Activated naive CD4-positive, alpha-beta T cell treated with anti-CD3 and anti-CD28 coated beads, Interleukin-2, amount 10 ng/mL, durations not matched to agents 7 days and 5 days (primary cell): Measurements from ENCODE around the gene NFE2L3.
"Not testable (repeated sequence)": the region's sequence is repeated elsewhere in the genome, so short reads cannot be mapped to it uniquely, and the experiment has no call there.

Experiments used
- CTCF ChIA-PET: fragments of 350-600 bp; sonication (Branson Sonifier 250); formaldehyde crosslinking; loops from one replicate; lab custom pipeline; 2021; ENCODE audit warnings: antibody characterized with exemption; lab: Charles Lee
- DNase-seq: peaks from one replicate; pipeline ENCODE4 v3.0.0-alpha.2; 2020
- H3K27ac Mint-ChIP-seq: one replicate; pipeline ENCODE4 v1.8.0; 2021; ENCODE audit warnings: mild to moderate bottlenecking, moderate library complexity, mixed read lengths
- H3K27me3 Mint-ChIP-seq: one replicate; pipeline ENCODE4 v1.8.0; 2021; ENCODE audit warnings: mild to moderate bottlenecking, mixed read lengths
- H3K36me3 Mint-ChIP-seq: one replicate; pipeline ENCODE4 v1.8.0; 2021; ENCODE audit warnings: mixed read lengths
- H3K4me1 Mint-ChIP-seq: one replicate; pipeline ENCODE4 v1.8.0; 2021; ENCODE audit warnings: mixed read lengths
- H3K4me3 Mint-ChIP-seq: one replicate; pipeline ENCODE4 v1.8.0; 2021; ENCODE audit warnings: mild to moderate bottlenecking, moderate library complexity, mixed read lengths
- H3K9me3 Mint-ChIP-seq: one replicate; pipeline ENCODE4 v1.8.0; 2021; ENCODE audit warnings: mixed read lengths

NFE2L3 gene

GRCh38 chr7:26167303-26167934, 15.4 kb downstream of the NFE2L3 start:
- Mint-ChIP-seq H3K4me3 (no peak overlapping the region), H3K4me1 (peaks cover 32% of the 10 kb centered on the region)

GRCh38 chr7:26168458-26169023, 16.5 kb downstream of the NFE2L3 start:
- Mint-ChIP-seq H3K4me1 (peaks cover 32% of the 10 kb centered on the region), H3K27me3 (no peaks in the 10 kb centered on the region), H3K27ac (no peak overlapping the region), H3K36me3 (peaks cover 16% of the 10 kb centered on the region), H3K9me3 (peaks cover 4% of the 10 kb centered on the region), H3K4me3 (no peak overlapping the region)
- no peak for DNase-seq
- CTCF ChIA-PET = no interaction called here

More at GRCh38 chr7:26167303-26167934, 15.4 kb downstream of the NFE2L3 start:
- Mint-ChIP-seq H3K36me3 (peaks cover 19% of the 10 kb centered on the region), H3K27me3 (no peaks in the 10 kb centered on the region), H3K27ac (peak overlapping the region; percentile 73), H3K9me3 (peaks cover 4% of the 10 kb centered on the region)
- DNase-seq = peak; percentile 27
- CTCF ChIA-PET = interaction anchor here (1.2 to 1.3 kb wide), 3 partner anchors 76 to 79 kb away, joined by 3 to 4 read pairs (median 3); no protein-coding TSS in a partner anchor

GRCh38 chr7:26169271-26169670, 17.3 kb downstream of the NFE2L3 start:
- Mint-ChIP-seq H3K27me3 (no peaks in the 10 kb centered on the region), H3K9me3 (peaks cover 3% of the 10 kb centered on the region), H3K4me1 (peaks cover 38% of the 10 kb centered on the region), H3K27ac (no peak overlapping the region), H3K36me3 (peaks cover 17% of the 10 kb centered on the region), H3K4me3 (no peak overlapping the region)
- no peak for DNase-seq
- CTCF ChIA-PET = interaction anchor here (1.2 kb wide), 1 partner anchor 78 kb away, joined by 6 read pairs; no protein-coding TSS in a partner anchor

- H3K9me3 Mint-ChIP-seq = no peaks in the 10 kb centered on the region
- H3K27me3 Mint-ChIP-seq = no peaks in the 10 kb centered on the region
- H3K27ac Mint-ChIP-seq = no peak overlapping the region
- CTCF ChIA-PET = interaction anchor here (1.2 kb wide), 1 partner anchor 80 kb away, joined by 6 read pairs; no protein-coding TSS in a partner anchor
- no peak for DNase-seq
- H3K36me3 Mint-ChIP-seq = peaks cover 15% of the 10 kb centered on the region
- H3K4me1 Mint-ChIP-seq = peaks cover 43% of the 10 kb centered on the region
- no peak overlapping the region for H3K4me3 Mint-ChIP-seq
Observed at GRCh38 chr7:26170663-26171062, 18.7 kb downstream of the NFE2L3 start.

GRCh38 chr7:26171601-26172000, 19.6 kb downstream of the NFE2L3 start:
- H3K27me3 Mint-ChIP-seq = no peaks in the 10 kb centered on the region
- peaks cover 17% of the 10 kb centered on the region for H3K36me3 Mint-ChIP-seq
- H3K4me3 Mint-ChIP-seq = no peak overlapping the region
- peaks cover 35% of the 10 kb centered on the region for H3K4me1 Mint-ChIP-seq
- H3K9me3 Mint-ChIP-seq = no peaks in the 10 kb centered on the region
- CTCF ChIA-PET = interaction anchor here (1.4 kb wide), 1 partner anchor 79 kb away, joined by 3 read pairs; no protein-coding TSS in a partner anchor
- H3K27ac Mint-ChIP-seq = no peak overlapping the region
- no peak for DNase-seq

GRCh38 chr7:26172048-26172447, 20.1 kb downstream of the NFE2L3 start:
- peaks cover 17% of the 10 kb centered on the region for H3K36me3 Mint-ChIP-seq
- DNase-seq = no peak
- CTCF ChIA-PET = interaction anchor here (1.4 kb wide), 1 partner anchor 80 kb away, joined by 3 read pairs; no protein-coding TSS in a partner anchor
- no peaks in the 10 kb centered on the region for H3K27me3 Mint-ChIP-seq
- no peaks in the 10 kb centered on the region for H3K9me3 Mint-ChIP-seq
- peaks cover 30% of the 10 kb centered on the region for H3K4me1 Mint-ChIP-seq
- H3K27ac Mint-ChIP-seq = no peak overlapping the region
- H3K4me3 Mint-ChIP-seq = no peak overlapping the region

GRCh38 chr7:26175903-26176302, 23.9 kb downstream of the NFE2L3 start:
- H3K27ac Mint-ChIP-seq, H3K9me3 Mint-ChIP-seq, H3K4me3 Mint-ChIP-seq, DNase-seq, CTCF ChIA-PET, H3K27me3 Mint-ChIP-seq: not testable (repeated sequence)
- Mint-ChIP-seq H3K4me1 (peaks cover 10% of the 10 kb centered on the region), H3K36me3 (peaks cover 19% of the 10 kb centered on the region)

GRCh38 chr7:26176696-26177095, 24.7 kb downstream of the NFE2L3 start:
- H3K4me3 Mint-ChIP-seq, H3K27ac Mint-ChIP-seq, H3K27me3 Mint-ChIP-seq, DNase-seq, CTCF ChIA-PET, H3K9me3 Mint-ChIP-seq: not testable (repeated sequence)
- Mint-ChIP-seq H3K4me1 (peaks cover 10% of the 10 kb centered on the region), H3K36me3 (peaks cover 19% of the 10 kb centered on the region)

GRCh38 chr7:26177269-26177668, 25.3 kb downstream of the NFE2L3 start:
- H3K27me3 Mint-ChIP-seq, H3K4me3 Mint-ChIP-seq, DNase-seq, H3K9me3 Mint-ChIP-seq, CTCF ChIA-PET: not testable (repeated sequence)
- peaks cover 19% of the 10 kb centered on the region for H3K36me3 Mint-ChIP-seq
- peak overlapping the region; percentile 16 for H3K27ac Mint-ChIP-seq
- peaks cover 10% of the 10 kb centered on the region for H3K4me1 Mint-ChIP-seq

- Mint-ChIP-seq H3K9me3 (no peaks in the 10 kb centered on the region), H3K4me1 (peaks cover 10% of the 10 kb centered on the region), H3K36me3 (peaks cover 19% of the 10 kb centered on the region), H3K4me3 (no peak overlapping the region), H3K27ac (no peak overlapping the region), H3K27me3 (no peaks in the 10 kb centered on the region)
- DNase-seq = no peak
- CTCF ChIA-PET = interaction anchor here (3.1 kb wide), 1 partner anchor 87 kb away, joined by 18 read pairs; no protein-coding TSS in a partner anchor
Observed at GRCh38 chr7:26178272-26178960, 26.4 kb downstream of the NFE2L3 start.

GRCh38 chr7:26179422-26179821, 27.4 kb downstream of the NFE2L3 start:
- CTCF ChIA-PET = interaction anchor here (0.7 to 3.1 kb wide), 4 partner anchors 18 to 186 kb away, joined by 3 to 18 read pairs (median 4); no protein-coding TSS in a partner anchor
- peaks cover 23% of the 10 kb centered on the region for H3K36me3 Mint-ChIP-seq
- no peak overlapping the region for H3K4me3 Mint-ChIP-seq
- peaks cover 6% of the 10 kb centered on the region for H3K4me1 Mint-ChIP-seq
- no peaks in the 10 kb centered on the region for H3K27me3 Mint-ChIP-seq
- no peak for DNase-seq
- H3K9me3 Mint-ChIP-seq = no peaks in the 10 kb centered on the region
- peak overlapping the region; percentile 5 for H3K27ac Mint-ChIP-seq

GRCh38 chr7:26179826-26180497, 28.0 kb downstream of the NFE2L3 start:
- peak overlapping the region; percentile 5 for H3K27ac Mint-ChIP-seq
- H3K4me1 Mint-ChIP-seq = peaks cover 8% of the 10 kb centered on the region
- H3K27me3 Mint-ChIP-seq = no peaks in the 10 kb centered on the region
- H3K36me3 Mint-ChIP-seq = peaks cover 29% of the 10 kb centered on the region
- CTCF ChIA-PET = interaction anchor here (0.7 to 3.1 kb wide), 4 partner anchors 18 to 185 kb away, joined by 3 to 18 read pairs (median 4); no protein-coding TSS in a partner anchor
- H3K9me3 Mint-ChIP-seq = no peaks in the 10 kb centered on the region
- no peak overlapping the region for H3K4me3 Mint-ChIP-seq
- DNase-seq = no peak

GRCh38 chr7:26180792-26181198, 28.8 kb downstream of the NFE2L3 start:
- H3K27ac Mint-ChIP-seq = no peak overlapping the region
- no peaks in the 10 kb centered on the region for H3K27me3 Mint-ChIP-seq
- peaks cover 37% of the 10 kb centered on the region for H3K36me3 Mint-ChIP-seq
- H3K9me3 Mint-ChIP-seq = no peaks in the 10 kb centered on the region
- CTCF ChIA-PET = interaction anchor here (1.3 to 3.1 kb wide), 2 partner anchors 89 to 184 kb away, joined by 6 to 18 read pairs; no protein-coding TSS in a partner anchor
- no peak for DNase-seq
- H3K4me1 Mint-ChIP-seq = peaks cover 16% of the 10 kb centered on the region
- H3K4me3 Mint-ChIP-seq = no peak overlapping the region
